Tongue (tissue), 2 donors: ENCODE results near the gene MIPEP. TPM values are rescaled to one million over a fixed set of nuclear protein-coding genes. Genes with fewer than 3 reads are reported as not detected.

Experiments
- DNase-seq: peaks from one replicate; pipeline ENCODE4 v3.0.0-alpha.2; 2015
- total RNA-seq: library from RNA; depleted of rRNA; stranded (reverse); fragments of >200 nt; gene quantifications from one replicate; pipeline ENCODE4 v1.2.3, GENCODE V29; 2014

The MIPEP gene
- total RNA-seq, 1 donor from 2014 or later: 23.7 TPM

GRCh38 chr13:23852351-23852750 lies 36.8 kb downstream of the MIPEP start:
- DNase-seq: no peak

- peak; percentile 35 for DNase-seq
Observed at GRCh38 chr13:23851106-23851505, 38.1 kb downstream of the MIPEP start.

DNA sequence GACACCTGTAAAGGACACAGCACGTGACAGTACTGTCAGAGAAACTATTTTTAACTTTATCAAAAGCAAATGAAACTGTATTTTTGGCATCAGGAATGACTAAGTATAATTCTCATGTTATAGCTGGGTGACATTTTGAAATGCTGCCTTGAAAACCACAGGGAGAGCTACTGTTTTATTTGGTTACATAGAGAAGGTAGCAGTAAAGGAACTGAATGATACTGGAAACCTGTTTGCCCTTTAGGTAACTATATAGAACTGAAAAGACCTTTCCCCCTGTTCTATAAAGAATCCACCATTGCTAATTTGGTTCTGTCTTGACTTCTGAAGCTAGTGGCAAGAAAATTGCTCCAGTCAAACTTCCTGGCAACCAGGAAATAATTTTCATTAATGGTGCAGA lies 39.1 kb downstream of the MIPEP start:
- DNase-seq: no peak

DNA sequence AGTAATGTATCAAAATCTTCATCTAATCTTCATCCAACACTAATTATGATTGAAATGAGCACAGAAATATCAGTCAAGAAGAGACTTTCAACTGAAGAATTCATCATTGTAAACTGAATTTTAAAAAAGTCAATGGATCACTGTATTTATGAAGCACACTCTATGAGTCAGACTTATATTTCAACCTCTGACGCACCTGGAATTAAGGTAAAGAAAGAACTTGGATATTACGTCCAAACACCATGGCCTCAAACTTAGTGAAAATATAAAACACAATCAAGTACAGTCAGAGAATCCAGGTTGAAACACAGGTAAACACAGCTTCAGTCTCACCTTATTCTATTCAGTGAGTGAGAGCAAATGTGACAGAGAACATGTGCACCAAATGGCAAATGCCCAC lies 39.5 kb downstream of the MIPEP start:
- no peak for DNase-seq

DNA sequence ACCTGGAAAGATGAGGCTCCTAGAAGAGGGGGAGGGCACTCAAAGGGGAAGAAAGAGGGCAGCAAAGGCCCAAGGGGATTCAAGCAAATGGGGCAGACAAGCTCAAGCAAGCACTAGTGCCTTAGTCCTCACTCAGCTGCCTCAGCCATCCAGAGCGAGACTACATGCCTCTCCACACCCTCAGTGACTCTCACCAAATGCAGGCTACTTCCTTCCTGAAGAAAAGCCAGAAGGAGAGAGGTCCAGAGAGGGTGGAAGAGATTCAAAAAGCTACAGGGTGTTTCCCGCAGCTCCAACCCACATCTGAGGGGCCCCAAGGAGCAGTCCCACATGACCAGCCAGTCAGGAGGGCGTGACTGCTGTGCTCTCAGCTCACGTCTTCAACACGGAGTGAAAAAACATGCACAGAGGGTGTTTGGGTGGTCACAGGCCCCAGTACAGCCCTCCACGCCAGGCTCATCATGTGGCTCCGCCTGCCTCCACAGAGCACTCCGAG lies 40.5 kb downstream of the MIPEP start:
- peak; percentile 17 for DNase-seq

- DNase-seq: no peak
Observed at GRCh38 chr13:23848019-23848418, 41.2 kb downstream of the MIPEP start.

DNA sequence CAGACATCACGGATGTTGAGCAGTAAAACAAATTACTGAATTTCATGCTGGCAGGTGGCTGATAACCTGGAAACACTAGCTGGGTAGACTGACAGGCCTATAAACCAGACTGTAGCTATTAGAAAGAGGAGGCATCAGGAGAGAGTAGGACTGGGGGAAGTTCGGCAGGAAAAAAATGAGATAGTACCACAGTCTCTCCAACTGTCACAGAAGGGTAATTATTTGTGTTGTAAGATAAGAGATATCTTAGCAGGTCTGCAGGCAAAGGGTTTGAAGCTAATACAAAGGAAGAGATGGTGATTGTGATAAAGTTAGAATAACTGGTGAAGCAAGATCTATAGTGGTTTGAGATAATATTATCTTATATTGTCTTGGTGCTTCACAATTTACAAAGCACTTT lies 41.7 kb downstream of the MIPEP start:
- DNase-seq: no peak

- no peak for DNase-seq
Observed at GRCh38 chr13:23845105-23845725, 44.0 kb downstream of the MIPEP start.

- DNase-seq: no peak
Observed at GRCh38 chr13:23844132-23844531, 45.1 kb downstream of the MIPEP start.

DNA sequence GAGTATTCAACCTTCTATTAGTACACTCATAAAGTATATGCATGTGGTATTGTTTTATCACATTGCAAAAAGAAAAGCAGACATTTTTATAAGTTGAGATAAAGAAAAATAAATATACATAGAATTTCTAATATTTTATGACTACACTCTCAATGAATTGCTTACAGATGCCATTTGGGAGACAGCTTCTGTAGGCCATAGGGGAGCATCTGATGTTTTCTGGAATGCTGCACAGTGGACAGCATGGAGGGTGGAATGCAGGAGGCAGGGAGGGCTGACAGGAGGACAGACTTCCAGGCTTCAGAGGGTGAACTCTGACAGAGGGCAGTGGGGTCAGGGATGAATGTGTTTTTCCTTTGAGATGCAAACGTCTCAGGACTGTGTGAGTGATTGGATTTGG lies 45.8 kb downstream of the MIPEP start:
- no peak for DNase-seq

DNA sequence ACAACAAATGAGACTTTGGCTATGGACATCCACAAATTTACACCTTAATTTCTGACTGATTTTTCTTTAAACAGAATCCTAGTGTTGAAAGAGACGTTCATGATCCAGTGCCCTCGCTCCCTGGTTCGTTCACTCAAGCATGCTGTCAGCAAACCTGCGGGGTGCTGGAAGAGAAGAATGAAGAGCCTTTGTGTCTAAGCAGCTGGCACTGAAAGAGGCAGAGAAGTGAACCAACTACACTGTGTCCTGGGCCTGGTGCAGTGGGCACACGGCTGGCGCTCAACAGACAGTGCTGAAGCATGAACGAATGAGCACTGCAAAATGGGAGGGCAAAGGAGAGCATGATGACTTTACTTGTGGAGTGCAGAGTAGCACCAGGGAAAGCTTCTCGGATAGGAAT lies 46.8 kb downstream of the MIPEP start:
- DNase-seq: no peak

GRCh38 chr13:23833733-23834611 lies 55.2 kb downstream of the MIPEP start:
- DNase-seq: no peak

GRCh38 chr13:23828866-23829265 lies 60.3 kb downstream of the MIPEP start:
- no peak for DNase-seq

DNA sequence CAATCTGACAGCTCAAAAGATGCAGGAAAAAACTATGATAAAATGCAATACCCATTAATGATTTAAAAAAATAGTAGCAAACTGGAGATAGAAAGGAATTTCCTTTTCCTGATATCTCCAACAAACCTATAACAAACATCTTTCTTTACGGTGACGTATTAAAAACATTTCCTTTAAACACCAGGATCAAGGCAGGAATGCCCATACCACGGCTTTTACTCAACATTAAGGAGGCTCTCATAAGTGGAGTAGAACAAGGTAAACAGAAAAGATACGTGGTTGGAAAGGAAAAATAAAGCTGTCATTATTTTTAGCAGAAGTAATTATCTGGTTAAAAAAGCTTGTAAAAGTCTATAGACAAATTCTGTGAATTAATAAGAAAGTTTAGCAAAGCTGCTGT lies 61.1 kb downstream of the MIPEP start:
- no peak for DNase-seq

DNA sequence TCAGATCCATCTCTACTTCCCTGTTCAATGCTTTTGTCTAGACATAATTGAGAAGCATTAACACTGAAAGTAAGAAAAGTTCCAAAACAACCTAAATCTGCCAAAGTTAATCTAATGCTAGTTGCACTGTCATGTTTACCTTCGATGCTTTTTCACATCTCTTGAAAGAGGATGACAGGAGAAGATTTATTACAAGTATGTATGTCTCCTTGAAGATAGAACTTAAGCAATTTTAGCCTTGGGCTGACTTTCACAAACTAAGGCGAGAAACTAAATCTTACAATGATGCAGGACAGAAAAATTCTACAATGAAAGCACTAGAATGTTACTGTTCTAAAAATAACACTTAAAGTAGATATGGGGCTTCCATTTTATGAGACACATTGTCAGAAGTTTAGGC lies 64.0 kb downstream of the MIPEP start:
- no peak for DNase-seq

GRCh38 chr13:23824371-23824770 lies 64.8 kb downstream of the MIPEP start:
- DNase-seq: no peak

DNA sequence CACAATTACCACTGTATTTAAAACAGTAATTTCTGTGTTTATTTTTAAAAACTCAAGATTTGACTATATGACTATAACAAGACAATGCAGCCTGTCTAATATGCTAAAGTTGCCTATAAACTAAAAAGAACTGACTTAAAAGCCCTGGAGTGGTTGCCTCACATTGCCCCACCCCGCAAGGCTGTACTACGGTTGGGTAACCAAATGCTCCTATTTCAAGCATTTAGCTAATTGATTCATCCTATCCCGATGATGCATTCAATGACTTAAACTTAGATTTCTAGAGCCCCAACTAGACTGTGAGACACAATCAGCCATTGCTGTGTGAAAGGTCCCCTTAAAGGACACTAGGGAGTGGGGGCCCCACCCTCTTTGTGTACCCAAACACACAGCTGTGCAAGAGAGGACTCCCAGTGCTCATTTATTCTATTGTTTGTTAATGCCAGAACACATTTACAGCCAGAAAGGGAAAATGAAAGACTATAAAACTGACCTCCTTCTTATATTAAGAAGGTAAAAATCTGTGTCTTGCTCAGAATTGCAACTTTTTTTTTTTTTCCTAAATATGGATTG lies 66.9 kb downstream of the MIPEP start:
- DNase-seq: no peak

DNA sequence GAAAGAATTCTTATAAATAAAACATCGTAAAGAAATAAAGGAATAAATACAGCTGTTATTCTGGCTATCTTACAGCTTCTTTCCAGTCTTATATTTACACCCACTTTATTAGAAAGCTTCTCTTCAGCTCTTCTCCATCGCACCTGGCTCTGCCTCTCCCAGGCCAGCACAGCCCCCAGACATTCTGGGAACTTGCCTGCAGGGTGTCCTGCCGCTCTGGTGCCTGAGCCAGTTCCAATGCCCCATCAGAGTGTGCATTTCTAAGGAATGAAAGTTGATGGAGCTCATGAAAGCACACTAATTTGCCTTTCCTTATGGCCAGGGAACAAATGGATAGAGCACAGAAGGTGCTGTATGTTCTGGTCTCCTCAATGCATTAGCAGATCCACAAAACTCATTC lies 68.7 kb downstream of the MIPEP start:
- DNase-seq: no peak

DNA sequence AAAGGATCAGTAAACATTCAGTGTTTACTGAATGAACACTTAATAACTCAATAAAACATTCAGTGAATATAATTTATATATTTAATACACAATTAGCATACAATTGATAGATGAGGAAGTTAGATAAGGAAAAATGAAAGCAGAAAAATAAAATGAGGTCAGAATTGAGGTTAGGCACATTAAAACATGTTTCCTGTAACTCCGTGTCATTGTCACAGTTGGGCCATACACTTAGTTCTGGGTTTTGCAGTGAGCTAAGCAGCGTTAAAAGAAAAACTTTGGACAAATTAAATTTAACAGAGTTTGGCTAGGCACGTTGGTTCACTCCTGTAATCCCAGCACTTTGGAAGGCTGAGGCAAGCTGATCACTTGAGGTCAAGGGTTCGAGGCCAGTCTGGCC lies 71.4 kb downstream of the MIPEP start:
- DNase-seq: no peak

- DNase-seq: no peak
Observed at GRCh38 chr13:23817136-23817535, 72.1 kb downstream of the MIPEP start.

DNA sequence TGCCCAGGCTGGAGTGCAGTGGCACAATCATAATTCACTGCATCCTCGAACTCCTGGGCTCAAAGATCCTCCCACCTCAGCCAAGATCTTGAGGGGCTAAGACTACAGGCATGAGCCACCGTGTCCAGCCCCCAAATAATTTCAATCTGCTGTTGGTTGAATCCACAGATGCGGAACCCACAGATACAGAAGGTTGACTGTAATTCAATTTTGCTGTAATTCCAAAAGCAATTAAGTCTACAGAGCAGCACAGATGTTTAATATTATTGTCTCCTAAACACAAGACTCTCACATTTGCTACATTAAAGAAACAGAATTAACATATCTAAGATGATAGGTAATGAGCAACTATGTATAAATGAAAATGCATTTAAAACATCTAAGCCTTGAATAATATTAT lies 75.6 kb downstream of the MIPEP start:
- DNase-seq: no peak

DNA sequence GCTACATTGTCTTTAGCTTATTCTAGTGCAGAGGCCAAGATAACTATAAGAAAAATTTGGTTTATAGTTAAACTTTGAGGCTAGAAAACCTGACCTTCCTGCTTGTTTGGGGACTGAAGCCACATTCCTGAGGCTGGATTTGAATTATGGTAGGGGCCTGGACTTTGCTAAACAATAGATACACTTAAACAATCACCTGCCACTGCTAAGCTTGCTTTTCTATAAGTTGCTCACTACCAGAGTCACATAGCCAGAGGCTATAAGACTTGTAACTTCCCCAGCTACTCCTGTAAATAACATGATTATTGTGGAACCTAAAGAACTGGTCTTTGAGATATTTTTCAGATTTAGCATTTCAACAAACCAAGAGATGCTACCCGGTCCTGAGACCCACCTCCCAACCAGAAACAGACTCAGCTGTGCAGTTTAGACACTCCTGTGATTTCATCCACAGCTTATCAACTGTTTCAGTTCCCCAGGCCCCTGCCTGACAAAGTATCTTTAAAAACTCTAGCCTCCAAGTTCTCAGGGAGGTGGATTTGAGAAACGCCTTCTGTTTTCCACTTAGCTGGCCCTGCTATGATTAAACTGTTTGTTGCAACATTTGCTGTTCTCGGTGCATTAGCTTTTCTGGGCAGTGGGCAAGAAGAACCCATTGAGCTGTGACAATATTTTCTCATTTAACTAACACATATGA lies 77.7 kb downstream of the MIPEP start:
- DNase-seq: no peak
